Measurements from ENCODE around the gene SNTB2.

SNTB2 gene

GRCh38 chr16:69349536-69349935, 162.6 kb downstream of the SNTB2 start:
- no peak for DNase-seq

GRCh38 chr16:69350536-69351133, 163.7 kb downstream of the SNTB2 start:
- no peak for DNase-seq

GRCh38 chr16:69351309-69352027, 164.5 kb downstream of the SNTB2 start, which contains the start of gene TMED6:
Gene TMED6 (minus strand): TSS chr16:69351786. CDS start chr16:69351753, 33 bp downstream.
- DNase-seq = no peak

Data from NCI-H446 treated with DMSO at 0.1 percent for 48 hours (cell line).